Endothelial cell of umbilical vein (primary cell): ENCODE results near the gene HCFC1. TPM values are rescaled to one million over a fixed set of nuclear protein-coding genes. Genes with fewer than 3 reads are reported as not detected.
A peak's percentile ranks its signal among the peaks of the same experiment; 100 is the strongest.

Experiments used
- BruUV-seq: library from RNA; stranded (reverse); fragments of 400-500 nt; replicated peaks from 2 replicates; lab custom pipeline; 2021; lab: Mats Ljungman, UMichigan
- CTCF ChIA-PET: fragments of 300-600, 350-600 bp; sonication (Branson Sonifier 250); formaldehyde crosslinking; loops from one replicate; lab custom pipeline; 2021; ENCODE audit warnings: antibody characterized with exemption, inconsistent platforms; lab: Charles Lee
- POLR2A ChIA-PET: fragments of 300-600, 350-600 bp; sonication (Branson Sonifier 250); formaldehyde crosslinking; loops from one replicate; lab custom pipeline; 2021; ENCODE audit warnings: antibody characterized with exemption, inconsistent platforms; lab: Charles Lee
- DNase-seq: peaks from one replicate; pipeline ENCODE4 v3.0.0-alpha.2; 2011; ENCODE audit warnings: low read depth, low spot score
- FAIRE-seq: peaks from 2 replicates; lab custom pipeline; 2011; peaks lifted over from hg19 to GRCh38; lab: Jason Lieb, UNC
- H2AFZ ChIP-seq: 2 replicates; pipeline ENCODE4 v1.6.0; 2012; ENCODE audit warnings: low read depth, low read length, control low read depth, inconsistent platforms
- H3K27ac ChIP-seq: 2 replicates; pipeline ENCODE4 v1.5.1; 2011; ENCODE audit warnings: low read depth, mild to moderate bottlenecking, control low read depth, low read length, moderate library complexity; ENCODE audit not compliant: insufficient read depth
- H3K27me3 ChIP-seq, 2 experiments: 2 replicates each; pipeline versions ENCODE4 v1.6.0 to v1.6.1; 2011; ENCODE audit warnings: low read length in 2 of 2, mixed read lengths in 1 of 2; ENCODE audit not compliant: control insufficient read depth in 2 of 2, insufficient read depth in 2 of 2
- H3K36me3 ChIP-seq, 2 experiments: 2 replicates in 1 of 2; 3 replicates in 1 of 2; pipeline ENCODE4 v1.5.1; 2011; ENCODE audit warnings: low read length in 2 of 2, mild to moderate bottlenecking in 1 of 2, moderate library complexity in 1 of 2; ENCODE audit not compliant: control insufficient read depth in 2 of 2, insufficient read depth in 2 of 2; ENCODE audit errors: extremely low read depth in 1 of 2
- H3K4me1 ChIP-seq: 3 replicates; pipeline ENCODE4 v1.5.1; 2011; ENCODE audit warnings: mild to moderate bottlenecking, low read length; ENCODE audit not compliant: control insufficient read depth, insufficient read depth; ENCODE audit errors: extremely low read depth
- H3K4me2 ChIP-seq: 2 replicates; pipeline ENCODE4 v1.6.1; 2011; ENCODE audit warnings: low read length, control low read depth, mixed read lengths; ENCODE audit not compliant: insufficient read depth
- H3K4me3 ChIP-seq, 3 experiments: fragments of 200-600 bp in 1 of 3; sonication (generic), shearing (Covaris generic) in 1 of 3; replicated peaks in 1 of 3; 2 replicates each; pipeline ENCODE4 v1.5.1; 2011 to 2016; ENCODE audit warnings: control low read depth in 3 of 3, low read length in 3 of 3, mild to moderate bottlenecking in 2 of 3, inconsistent platforms in 1 of 3, low read depth in 1 of 3, moderate library complexity in 1 of 3; ENCODE audit not compliant: insufficient read depth in 1 of 3
- H3K79me2 ChIP-seq: 2 replicates; pipeline ENCODE4 v1.6.0; 2012; ENCODE audit warnings: low read length, inconsistent platforms; ENCODE audit not compliant: control insufficient read depth, insufficient read depth
- H3K9ac ChIP-seq: replicated peaks from 2 replicates; pipeline ENCODE3; 2011; ENCODE audit warnings: low read length, control low read depth; ENCODE audit not compliant: insufficient read depth; ENCODE audit errors: extremely low read depth
- H3K9me1 ChIP-seq: replicated peaks from 3 replicates; pipeline ENCODE4 v1.6.0; 2011; ENCODE audit warnings: mild to moderate bottlenecking, low read length; ENCODE audit not compliant: control insufficient read depth, insufficient read depth; ENCODE audit errors: extremely low read depth
- H3K9me3 ChIP-seq: replicated peaks from 2 replicates; pipeline ENCODE4 v1.5.1; 2012; ENCODE audit warnings: low read length, inconsistent platforms; ENCODE audit not compliant: control insufficient read depth, insufficient read depth
- H4K20me1 ChIP-seq: replicated peaks from 2 replicates; pipeline ENCODE3; 2011; ENCODE audit warnings: mild to moderate bottlenecking, low read length; ENCODE audit not compliant: control insufficient read depth, insufficient read depth; ENCODE audit errors: extremely low read depth
- EZH2 ChIP-seq: IDR thresholded peaks from 2 replicates; pipeline ENCODE4 v1.6.1; 2012; ENCODE audit warnings: borderline replicate concordance, low read depth, mild to moderate bottlenecking, moderate library complexity, low read length, inconsistent platforms; ENCODE audit not compliant: severe bottlenecking
- FOS ChIP-seq: IDR thresholded peaks from 2 replicates; pipeline ENCODE4 v1.6.1; 2011; ENCODE audit warnings: mild to moderate bottlenecking, low read length, moderate library complexity, borderline replicate concordance; ENCODE audit not compliant: insufficient read depth
- JUN ChIP-seq: IDR thresholded peaks from 2 replicates; pipeline ENCODE4 v1.6.1; 2011; ENCODE audit warnings: borderline replicate concordance, low read depth; ENCODE audit not compliant: insufficient read length, insufficient read depth
- MAX ChIP-seq: IDR thresholded peaks from 2 replicates; pipeline ENCODE4 v1.6.1; 2011; ENCODE audit not compliant: insufficient read depth, insufficient read length
- POLR2A ChIP-seq: IDR thresholded peaks from 2 replicates; pipeline ENCODE4 v1.6.1; 2012; ENCODE audit warnings: low read depth, mild to moderate bottlenecking, control low read depth, low read length
- POLR2AphosphoS5 ChIP-seq: IDR thresholded peaks from 2 replicates; pipeline ENCODE4 v1.6.1; 2012; ENCODE audit warnings: low read depth, mild to moderate bottlenecking, control low read depth, low read length, moderate library complexity; ENCODE audit not compliant: insufficient read depth
- dilution Hi-C: fragments of 300-500 bp; cut with MboI; formaldehyde crosslinking; loops from one replicate; pipeline ENCODE4 v1.15.0; 2019; ENCODE audit warnings: low sequenced_read_pairs; ENCODE audit not compliant: extremely low pct_ligation_motif_present
- intact Hi-C: fragments of 100-400 bp; cut with micrococcal nuclease; formaldehyde crosslinking; loops from one replicate; pipeline ENCODE4 v1.10.0; 2022
- polyA plus RNA-seq, 4 experiments: library from polyadenylated mRNA; depleted of rRNA in 3 of 4; stranded (reverse) in 3 of 4; unstranded in 1 of 4; fragments of >200 nt; gene quantifications; 2 replicates each; pipeline versions ENCODE4 v1.2.1 to v1.2.3, GENCODE V29; 2011 to 2012; ENCODE audit warnings: missing spikeins in 1 of 4
- total RNA-seq: library from RNA; stranded (reverse); gene quantifications from 2 replicates; pipeline ENCODE4 v1.2.3, GENCODE V29; 2021
- TF ChIP-seq, protein P1 (sequence below), 2 donors: IDR thresholded peaks; 1 replicate in 1 of 2; 2 replicates in 1 of 2; pipeline ENCODE4 v1.5.1; 2011; ENCODE audit warnings: low read length in 2 of 2, mild to moderate bottlenecking in 2 of 2, moderate library complexity in 2 of 2, control low read depth in 1 of 2, inconsistent platforms in 1 of 2, low read depth in 1 of 2; ENCODE audit not compliant: insufficient read depth in 1 of 2; ENCODE audit errors: extremely low read depth in 1 of 2

HCFC1 gene
- total and polyA plus RNA-seq, 2 donors (not counting 3 experiments of a cell fraction or from before 2014, with no cell fraction given), result 15.9 to 85.9 TPM

DNA sequence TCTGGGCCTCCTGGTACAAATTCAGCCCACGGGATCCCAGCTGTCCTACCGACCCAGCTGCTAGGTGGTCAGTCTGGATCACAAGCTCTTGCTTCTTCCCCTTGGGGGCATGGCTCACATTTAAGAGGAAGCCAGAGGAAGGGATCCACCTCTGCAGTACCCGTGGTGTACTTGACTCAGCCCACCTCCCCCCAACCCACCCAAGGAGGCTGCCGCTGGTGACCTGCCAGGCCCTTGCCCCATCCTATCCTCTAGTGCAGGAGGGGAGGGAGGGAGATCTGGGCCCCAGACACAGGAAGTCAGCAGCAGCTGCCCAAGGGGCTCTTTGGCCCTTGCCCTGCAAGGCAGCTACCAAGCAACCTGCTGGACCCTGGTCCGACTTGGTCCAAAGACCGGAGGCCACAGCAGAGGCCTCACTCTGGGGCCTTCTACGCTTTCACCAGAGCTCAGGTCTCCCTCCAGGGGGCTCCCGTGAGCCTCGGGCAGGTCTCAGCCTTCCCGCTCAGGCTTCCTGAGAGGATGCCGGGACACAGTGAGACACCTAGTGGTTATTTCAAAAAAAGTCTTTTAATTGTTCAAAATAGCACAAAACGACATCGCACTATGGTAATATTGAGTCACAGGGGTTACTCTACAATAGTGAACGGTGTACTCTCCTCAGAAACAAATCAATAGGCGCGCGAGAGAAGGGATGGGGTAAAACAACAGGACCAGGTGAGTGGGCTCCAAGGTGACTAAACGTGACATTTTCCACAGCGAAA, 24.4 kb downstream of the HCFC1 start:
- no TSS peak for BruUV-seq
- peak; percentile 97 for FAIRE-seq
- Histone ChIP-seq H3K36me3 (peaks cover 10 to 15% of the 10 kb centered on the region in 2 experiments), H3K4me3 (no peak overlapping the region), H3K27me3 (no peaks in the 10 kb centered on the region), H3K4me1 (peaks cover 31% of the 10 kb centered on the region), H3K9me1 (no peaks in the 10 kb centered on the region), H4K20me1 (no peaks in the 10 kb centered on the region), H2AFZ (no peak overlapping the region), H3K27ac (peak overlapping the region; percentile 38), H3K79me2 (peaks cover 6% of the 10 kb centered on the region), H3K9me3 (no peaks in the 10 kb centered on the region), H3K4me2 (no peak overlapping the region), H3K9ac (no peak overlapping the region)
- dilution Hi-C loops, result no loop called here
- POLR2A ChIA-PET, result interaction anchor here (1.0 kb wide), 1 partner anchor 20 kb away, joined by 4 read pairs; no protein-coding TSS in a partner anchor
- CTCF ChIA-PET, result interaction anchor here (0.6 to 9.4 kb wide), 19 partner anchors 8 to 188 kb away, joined by 3 to 253 read pairs (median 6); partner anchors contain the start of genes ARHGAP4, IDH3G, NAA10 and PLXNB3
- intact Hi-C loops, result loop anchor here (1.0 kb wide), 3 partner anchors 19 to 183 kb away; partner anchors contain the start of gene PLXNB3
- TF ChIP-seq EZH2, result no peak
- TF ChIP-seq, protein P1, sequence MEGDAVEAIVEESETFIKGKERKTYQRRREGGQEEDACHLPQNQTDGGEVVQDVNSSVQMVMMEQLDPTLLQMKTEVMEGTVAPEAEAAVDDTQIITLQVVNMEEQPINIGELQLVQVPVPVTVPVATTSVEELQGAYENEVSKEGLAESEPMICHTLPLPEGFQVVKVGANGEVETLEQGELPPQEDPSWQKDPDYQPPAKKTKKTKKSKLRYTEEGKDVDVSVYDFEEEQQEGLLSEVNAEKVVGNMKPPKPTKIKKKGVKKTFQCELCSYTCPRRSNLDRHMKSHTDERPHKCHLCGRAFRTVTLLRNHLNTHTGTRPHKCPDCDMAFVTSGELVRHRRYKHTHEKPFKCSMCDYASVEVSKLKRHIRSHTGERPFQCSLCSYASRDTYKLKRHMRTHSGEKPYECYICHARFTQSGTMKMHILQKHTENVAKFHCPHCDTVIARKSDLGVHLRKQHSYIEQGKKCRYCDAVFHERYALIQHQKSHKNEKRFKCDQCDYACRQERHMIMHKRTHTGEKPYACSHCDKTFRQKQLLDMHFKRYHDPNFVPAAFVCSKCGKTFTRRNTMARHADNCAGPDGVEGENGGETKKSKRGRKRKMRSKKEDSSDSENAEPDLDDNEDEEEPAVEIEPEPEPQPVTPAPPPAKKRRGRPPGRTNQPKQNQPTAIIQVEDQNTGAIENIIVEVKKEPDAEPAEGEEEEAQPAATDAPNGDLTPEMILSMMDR (IDR thresholded peaks at IDR 0.05; ENCODE audit: extremely low read depth in 1 of 2, insufficient read depth in 1 of 2, low read depth in 1 of 2, low read length in 2 of 2), result peak; percentile 81 to 85
- TF ChIP-seq POLR2A, result no peak
- no peak for TF ChIP-seq JUN
- TF ChIP-seq POLR2AphosphoS5, result peak; percentile 25
- no peak for TF ChIP-seq MAX
- no peak for TF ChIP-seq FOS
- DNase-seq, result peak; percentile 79
